C4-2B (cell line): ENCODE data around the gene CASKIN1.

Experiments
- H3K27ac ChIP-seq: fragments of 450-650 bp; 2 replicates; pipeline ENCODE4 v1.5.1; 2017
- CTCF ChIP-seq: fragments of 450-650 bp; conservative IDR thresholded peaks from 2 replicates; pipeline ENCODE4 v1.5.1; 2017; ENCODE audit warnings: mild to moderate bottlenecking
- ZFX ChIP-seq: fragments of 450-650 bp; IDR thresholded peaks from 2 replicates; pipeline ENCODE4 v1.6.1; 2017

Gene CASKIN1

GRCh38 chr16:2194166-2194834 lies 2.1 kb downstream of the CASKIN1 start:
- no peak overlapping the region for H3K27ac ChIP-seq
- TF ChIP-seq ZFX: no peak
- no peak for TF ChIP-seq CTCF

- TF ChIP-seq ZFX (no peak), CTCF (no peak)
- H3K27ac ChIP-seq: no peak overlapping the region
Observed at GRCh38 chr16:2191446-2191706, 5.0 kb downstream of the CASKIN1 start.

- TF ChIP-seq CTCF (no peak), ZFX (no peak)
- H3K27ac ChIP-seq: no peak overlapping the region
Observed at GRCh38 chr16:2190659-2191445, 5.6 kb downstream of the CASKIN1 start.

GRCh38 chr16:2190002-2190658 lies 6.3 kb downstream of the CASKIN1 start:
- H3K27ac ChIP-seq: no peak overlapping the region
- TF ChIP-seq ZFX (no peak), CTCF (no peak)

- TF ChIP-seq CTCF: no peak
- no peak for TF ChIP-seq ZFX
- no peak overlapping the region for H3K27ac ChIP-seq
Observed at GRCh38 chr16:2189252-2189893, 7.0 kb downstream of the CASKIN1 start.

- TF ChIP-seq ZFX (no peak), CTCF (no peak)
- H3K27ac ChIP-seq: no peak overlapping the region
Observed at GRCh38 chr16:2188395-2188794, 8.0 kb downstream of the CASKIN1 start.

- H3K27ac ChIP-seq: no peak overlapping the region
- no peak for TF ChIP-seq ZFX
- no peak for TF ChIP-seq CTCF
Observed at GRCh38 chr16:2187212-2187611, 9.2 kb downstream of the CASKIN1 start.
